ENCODE results near the gene STK24.

The STK24 gene

GRCh38 chr13:98398581-98398980, 178.3 kb downstream of the STK24 start:
- DNase-seq, result no peak

- DNase-seq, result no peak
Observed at GRCh38 chr13:98397861-98398260, 179.0 kb downstream of the STK24 start.

GRCh38 chr13:98397221-98397620, 179.7 kb downstream of the STK24 start:
- no peak for DNase-seq

GRCh38 chr13:98396071-98396710, 180.7 kb downstream of the STK24 start:
- DNase-seq, result no peak
